CD4-positive, alpha-beta T cell treated with Interleukin-1 beta for 1 hour (primary cell): Measurements from ENCODE around the gene CFHR4.
"Not testable (repeated sequence)": the region's sequence is repeated elsewhere in the genome, so short reads cannot be mapped to it uniquely, and the experiment has no call there.

Experiments used
- DNase-seq, 2 donors: peaks; one replicate each; pipeline ENCODE4 v3.0.0-alpha.2; 2020 to 2022

CFHR4 gene

DNA sequence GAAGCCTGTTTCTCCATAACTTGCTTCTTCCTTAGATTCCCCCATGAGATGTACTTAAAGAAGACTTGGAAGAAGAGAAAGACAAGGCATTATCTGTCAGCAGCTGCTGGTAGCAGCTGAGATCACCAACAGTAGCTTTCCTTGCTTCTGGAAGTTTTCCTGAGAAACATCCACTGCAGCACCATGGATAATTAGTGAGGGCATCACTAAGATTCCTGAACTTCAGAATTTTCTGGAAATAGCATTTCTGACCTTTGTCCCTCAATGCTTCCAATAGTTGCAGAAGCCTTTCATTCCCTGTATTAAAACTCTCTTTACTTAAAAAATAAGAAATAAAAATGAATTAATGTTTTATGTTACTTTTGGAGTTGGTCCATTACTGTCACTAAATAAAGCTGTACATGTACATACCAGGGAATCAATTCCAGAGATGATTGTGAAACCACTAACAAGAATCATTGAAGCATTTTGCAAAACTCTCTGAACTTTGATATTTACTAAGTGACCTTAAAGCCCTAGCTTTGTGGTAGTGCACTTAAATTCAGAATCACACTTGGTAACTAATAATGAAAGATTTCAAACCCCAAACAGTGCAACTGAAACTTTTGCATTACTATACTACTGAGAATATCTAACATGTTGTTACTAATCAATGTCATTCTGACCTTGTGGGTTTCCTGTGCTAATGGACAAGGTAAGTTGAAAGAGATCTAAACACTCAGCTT is at the start of gene CFHR4:
Gene CFHR4, plus strand, starts transcription at position 538 of the 725 bp plus-strand sequence. Its CDS starts 99 bp downstream, at position 637.
- no peak for DNase-seq

DNA sequence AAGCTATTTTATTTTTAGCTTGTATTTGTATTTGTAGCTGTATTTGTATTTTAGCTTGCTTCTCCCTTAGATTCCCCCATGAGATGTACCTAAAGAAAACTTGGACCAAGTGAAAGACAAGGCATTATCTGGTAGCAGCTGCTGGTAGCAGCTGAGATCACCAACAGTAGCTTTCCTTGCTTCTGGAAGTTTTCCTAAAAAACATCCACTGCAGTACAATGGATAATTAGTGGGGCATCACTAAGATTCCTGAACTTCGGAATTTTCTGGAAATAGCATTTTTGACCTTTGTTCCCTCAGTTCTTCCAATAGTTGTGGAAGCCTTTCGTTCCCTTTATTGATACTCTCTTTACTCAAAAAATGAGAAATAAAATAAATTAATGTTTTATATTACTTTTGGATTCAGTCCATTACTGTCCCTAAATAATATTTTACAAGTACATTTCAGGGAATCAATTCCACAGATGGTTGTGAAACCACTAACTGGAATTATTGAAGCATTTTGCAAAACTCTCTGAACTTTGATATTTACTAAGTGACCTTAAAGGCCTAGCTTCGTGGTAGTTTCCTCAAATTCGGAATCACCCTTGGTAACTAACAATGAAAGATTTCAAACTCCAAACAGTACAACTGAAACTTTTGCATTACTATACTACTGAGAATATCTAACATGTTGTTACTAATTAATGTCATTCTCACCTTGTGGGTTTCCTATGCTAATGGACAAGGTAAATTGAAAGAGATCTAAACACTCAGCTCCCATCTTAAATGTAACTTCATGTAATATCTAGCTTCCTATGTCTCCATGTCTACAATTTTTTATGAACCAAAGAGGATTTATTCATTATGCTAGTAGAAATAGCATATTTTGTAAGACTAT is 38.0 kb upstream of the CFHR4 start:
- not testable (repeated sequence) for DNase-seq

DNA sequence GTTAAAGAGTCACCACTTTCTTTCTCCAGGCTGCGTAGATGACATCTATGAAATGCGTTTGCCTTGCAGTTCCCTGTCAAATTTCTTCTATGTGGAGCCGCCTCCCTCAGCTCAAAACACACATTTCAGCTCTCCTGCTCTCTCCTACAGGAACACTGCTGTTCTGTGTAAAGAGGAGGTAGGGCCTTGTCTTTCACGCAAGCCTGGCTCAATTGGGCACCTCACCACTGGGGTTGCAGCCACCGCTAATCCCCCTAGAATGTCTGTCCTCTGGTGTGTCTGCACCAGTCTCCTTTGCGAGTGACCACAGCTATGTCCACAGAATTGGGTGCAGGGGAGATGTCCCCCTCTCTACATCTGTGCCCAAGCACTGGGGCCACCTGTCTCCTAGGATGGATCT is 31.8 kb upstream of the CFHR4 start:
- no peak for DNase-seq

DNA sequence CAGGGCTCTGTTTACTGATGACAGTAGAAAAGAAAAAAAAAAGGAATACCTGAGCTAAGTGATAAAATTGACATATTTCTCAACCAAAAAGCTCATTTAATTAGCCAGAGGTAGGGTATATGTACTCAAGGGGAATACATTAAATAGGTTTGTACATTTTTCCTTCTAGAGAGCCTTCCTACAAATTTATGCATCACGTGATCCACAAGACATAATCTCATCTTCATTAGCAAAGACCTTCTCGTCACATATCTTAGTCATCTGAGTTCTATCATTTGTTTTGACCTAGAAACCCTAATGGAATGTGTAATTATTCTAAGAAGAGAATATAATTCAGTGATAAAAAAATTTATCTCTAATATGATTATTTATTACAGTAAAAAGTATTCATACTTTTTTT is 30.7 kb upstream of the CFHR4 start:
- DNase-seq = no peak

DNA sequence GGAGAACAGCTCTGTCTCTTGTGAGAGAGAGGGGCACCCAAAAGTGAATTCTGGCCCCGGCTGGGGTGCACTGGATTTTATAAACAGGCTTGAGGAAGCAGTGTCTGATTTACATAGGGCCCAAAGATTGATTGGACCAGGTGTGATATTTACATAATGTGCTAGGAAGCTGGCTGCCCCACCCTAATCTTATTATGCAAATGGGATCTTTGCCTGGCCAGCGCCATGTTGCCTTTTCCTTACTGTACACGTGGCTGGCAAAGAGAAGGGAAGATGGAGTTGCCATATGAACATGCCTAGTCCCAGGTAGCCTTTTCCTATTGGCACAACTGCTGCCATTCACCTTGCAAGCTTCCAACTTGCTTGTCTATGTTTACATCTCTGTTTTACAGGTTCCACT is 29.0 kb upstream of the CFHR4 start:
- no peak for DNase-seq

DNA sequence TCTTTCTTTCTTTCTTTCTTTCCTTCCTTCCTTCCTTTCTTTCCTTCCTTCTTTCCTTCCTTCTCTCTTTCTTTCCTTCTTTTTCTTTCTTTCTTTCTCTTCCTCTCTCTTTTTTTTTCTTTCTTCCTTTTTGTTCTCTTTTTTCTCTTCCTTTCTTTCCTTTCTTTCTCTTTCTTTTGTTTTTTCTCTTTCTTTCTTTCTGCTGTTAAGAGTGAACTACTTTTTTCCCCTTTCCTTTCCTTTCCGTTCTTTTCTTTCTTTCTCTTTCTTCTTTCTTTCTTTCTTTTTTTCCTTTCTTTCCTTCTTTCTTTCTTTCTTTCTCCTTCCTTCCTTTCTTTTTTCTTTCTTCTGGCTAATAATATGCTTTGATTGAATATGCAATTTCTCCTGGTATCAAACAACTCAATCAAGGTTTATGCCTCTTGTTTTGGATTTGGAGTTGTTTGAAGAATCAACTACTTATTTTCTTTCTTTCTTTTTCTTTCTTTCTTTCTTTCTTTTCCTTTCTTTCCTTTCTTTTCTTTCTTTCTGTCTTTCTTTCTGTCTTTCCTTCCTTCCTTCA is 27.4 kb upstream of the CFHR4 start:
- DNase-seq = no peak

DNA sequence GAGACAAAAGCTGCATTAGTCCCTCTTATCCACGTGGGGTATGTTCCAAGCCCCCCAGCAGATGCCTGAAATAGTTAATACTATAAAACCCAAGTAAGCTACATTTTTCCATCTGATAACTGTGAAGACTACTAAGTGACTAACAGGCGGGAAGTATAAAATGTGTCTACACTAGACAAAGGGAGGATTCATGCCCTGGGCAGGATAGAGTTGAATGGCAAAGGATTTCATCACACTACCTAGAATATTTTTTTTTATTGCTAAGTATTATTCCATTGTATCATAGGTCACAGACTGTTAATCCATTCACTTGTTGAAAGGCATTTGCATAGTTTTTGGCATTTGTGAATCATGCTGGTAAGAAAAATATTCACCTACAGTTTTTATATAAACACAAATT is 26.4 kb upstream of the CFHR4 start:
- DNase-seq = no peak

DNA sequence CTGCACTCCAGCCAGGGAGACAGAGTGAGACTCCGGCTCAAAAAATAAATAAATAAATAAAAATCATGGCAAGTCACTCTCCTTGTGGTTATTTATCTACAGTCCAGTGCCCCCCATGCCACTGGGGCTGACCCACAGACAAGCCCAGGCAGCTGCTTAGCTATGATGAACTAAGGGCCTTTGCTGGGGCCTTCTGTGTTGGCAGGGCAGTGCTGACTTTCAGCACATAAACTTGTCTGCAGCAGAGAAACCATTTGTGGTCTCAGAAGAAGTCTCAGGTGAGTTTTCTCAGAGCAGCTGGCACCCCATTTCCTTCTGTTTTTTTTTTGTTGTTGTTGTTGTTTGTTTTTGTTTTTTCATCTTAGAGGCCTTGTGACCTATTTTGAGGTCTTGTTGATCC is 20.9 kb upstream of the CFHR4 start:
- DNase-seq = no peak

DNA sequence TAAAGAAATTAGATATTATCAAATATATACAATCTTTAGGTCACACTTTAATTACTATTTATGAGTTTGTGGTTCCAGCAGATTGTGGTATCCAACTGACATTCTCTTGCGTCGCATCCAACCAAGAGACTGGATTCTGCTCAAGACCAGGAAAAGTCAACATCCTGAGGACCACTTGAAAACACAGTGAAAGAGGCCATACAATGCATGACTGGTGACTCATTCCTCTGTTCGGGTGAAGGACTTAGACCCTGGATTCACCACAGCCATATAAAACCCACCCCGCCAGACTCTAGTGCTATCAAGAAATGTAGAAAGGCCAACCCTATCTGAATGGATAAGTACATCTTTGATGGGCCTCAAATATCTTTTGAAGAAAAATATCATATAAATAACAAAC is 14.5 kb upstream of the CFHR4 start:
- DNase-seq = no peak

DNA sequence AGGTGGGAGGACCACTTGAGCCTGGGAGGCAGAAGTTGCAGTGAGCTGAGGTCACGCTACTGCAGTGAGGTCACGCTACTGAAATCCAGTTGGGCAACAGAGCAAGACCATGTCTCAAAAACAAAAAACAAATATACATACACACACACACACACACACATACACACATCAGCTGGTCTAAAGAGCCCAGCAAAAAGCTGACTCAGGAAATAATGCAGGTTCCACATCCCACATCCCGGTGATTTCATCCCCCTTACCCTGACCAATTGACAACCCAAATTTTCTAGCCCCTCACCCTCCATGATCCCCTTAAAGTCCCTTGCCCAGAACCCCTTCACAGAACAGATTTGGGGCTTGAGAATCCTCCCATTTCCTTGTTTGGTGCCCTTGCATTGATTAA is 11.9 kb upstream of the CFHR4 start:
- no peak for DNase-seq

DNA sequence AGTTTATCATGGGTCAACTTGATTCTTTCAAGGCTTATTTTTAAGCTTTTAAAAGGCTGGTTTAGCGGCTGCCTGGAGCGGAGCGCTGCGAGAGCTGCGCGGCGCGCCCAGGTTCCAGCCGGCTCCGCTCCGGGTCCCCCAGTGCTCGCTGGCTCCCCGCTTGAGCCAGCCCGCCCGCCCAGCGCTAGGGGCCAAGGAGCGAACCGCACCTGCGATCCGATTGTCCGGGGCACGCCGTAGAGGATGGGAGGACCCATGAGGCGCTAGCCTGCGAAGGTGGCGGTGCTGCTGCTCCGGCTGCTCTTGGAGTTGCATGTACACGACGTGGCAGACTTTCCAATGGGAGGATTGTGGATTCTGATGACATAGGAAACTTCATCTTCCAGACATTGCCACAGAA is 9.9 kb upstream of the CFHR4 start:
- no peak for DNase-seq

DNA sequence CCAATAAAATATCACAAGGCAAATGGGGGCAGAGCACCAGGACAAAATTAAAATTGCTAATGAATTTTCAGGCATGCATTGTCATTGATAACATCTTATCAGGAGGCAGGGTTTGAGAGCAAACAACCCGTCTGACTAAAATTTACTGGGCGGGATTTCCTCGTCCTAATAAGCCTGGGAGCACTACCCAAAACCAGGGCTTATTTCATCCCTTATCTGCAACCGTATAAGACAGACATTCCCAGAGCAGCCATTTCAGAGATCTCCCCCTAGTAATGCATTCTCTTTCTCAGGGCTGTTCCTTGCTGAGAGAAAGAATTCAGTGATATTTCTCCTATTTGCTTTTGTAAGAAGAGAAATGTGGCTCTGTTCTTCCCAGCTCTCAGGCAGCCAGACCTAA is 1.3 kb upstream of the CFHR4 start:
- DNase-seq = not testable (repeated sequence)

DNA sequence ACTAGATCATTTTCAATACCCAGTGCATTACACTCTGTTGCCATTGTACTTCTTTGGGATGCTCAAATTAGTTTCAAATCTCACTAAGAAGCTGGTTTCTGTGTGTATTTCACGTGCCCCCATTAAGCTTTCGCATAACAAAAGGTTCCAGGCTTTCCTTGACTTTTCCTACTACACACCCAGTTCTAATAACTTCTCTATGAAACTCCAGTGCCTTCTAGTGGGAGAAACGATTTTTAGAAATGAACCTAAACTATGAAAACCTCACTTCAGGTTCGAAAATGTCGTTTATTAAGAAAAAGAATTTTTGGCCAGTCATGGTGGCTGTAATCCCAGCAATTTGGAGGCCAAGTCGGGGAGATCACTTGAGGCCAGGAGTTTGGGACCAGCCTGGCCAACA is 2.8 kb downstream of the CFHR4 start:
- DNase-seq = no peak

DNA sequence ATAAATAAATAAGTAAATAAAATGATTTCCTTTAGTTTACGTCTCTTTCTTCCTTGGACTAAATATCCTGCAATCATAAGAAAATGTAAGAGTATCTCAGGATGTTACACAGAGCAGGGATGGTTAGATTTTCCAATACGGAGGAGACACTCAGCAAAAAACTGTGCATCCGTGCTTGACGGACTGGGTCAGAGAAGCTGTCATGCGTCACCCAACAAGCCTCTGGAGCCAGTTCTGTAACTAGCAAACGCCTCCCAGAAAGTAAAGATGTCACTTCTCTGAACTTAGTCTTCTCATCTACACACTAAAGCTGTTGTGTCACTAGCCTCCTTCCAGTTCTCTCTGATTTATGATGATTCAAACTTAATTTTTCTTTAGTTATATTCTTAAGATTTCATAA is 3.4 kb downstream of the CFHR4 start:
- no peak for DNase-seq

DNA sequence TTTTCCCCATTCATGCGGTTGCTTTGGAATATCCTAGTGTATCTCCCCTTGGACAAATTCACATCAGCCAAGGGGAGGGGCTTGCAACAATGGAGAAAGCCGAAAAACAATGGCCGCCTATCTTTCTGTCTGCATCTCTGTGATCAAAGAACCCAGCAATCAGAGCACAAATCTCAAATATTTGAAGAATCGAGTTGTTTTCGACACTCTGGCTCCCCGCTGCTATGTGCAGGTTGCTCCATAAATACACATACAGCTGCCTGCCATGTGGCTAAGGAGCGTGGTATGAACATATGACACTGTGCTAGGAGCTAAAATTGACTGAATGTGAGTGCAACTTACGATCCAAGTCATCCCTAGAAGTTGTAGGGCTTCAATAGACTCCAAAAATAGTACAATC is 8.5 kb downstream of the CFHR4 start:
- no peak for DNase-seq

DNA sequence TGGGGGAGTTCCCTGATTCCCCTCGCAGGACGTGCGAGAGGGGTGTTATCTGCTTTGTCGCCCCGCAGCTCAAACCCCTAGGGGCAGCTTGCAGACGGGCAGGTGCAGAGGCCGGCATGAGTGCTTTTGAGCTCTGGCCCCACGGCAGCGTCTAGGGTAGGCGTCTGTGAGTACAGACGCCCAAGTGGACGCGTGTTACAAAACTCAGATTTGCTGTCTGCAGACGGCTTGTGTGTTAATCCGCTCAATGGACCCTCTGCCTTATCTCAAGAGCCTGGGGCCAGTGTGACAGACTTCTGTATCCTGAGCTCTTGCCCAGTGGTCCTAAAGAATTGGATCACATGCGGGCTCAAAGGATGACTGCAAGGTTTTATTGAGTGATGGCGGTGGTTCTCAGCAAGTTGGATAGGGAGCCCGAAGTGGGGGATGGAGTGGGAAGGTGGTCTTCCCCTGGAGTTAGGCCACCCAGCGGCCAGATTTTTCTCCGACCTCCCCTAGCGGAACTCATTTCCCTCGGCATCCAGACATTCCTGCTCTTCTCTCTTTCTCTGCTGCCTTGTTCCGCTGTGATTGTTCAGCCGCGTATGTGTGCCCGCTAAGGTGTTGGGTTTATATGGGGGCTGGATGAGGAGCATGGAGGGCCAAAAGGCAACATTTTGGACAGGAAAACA is 9.4 kb downstream of the CFHR4 start:
- no peak for DNase-seq

DNA sequence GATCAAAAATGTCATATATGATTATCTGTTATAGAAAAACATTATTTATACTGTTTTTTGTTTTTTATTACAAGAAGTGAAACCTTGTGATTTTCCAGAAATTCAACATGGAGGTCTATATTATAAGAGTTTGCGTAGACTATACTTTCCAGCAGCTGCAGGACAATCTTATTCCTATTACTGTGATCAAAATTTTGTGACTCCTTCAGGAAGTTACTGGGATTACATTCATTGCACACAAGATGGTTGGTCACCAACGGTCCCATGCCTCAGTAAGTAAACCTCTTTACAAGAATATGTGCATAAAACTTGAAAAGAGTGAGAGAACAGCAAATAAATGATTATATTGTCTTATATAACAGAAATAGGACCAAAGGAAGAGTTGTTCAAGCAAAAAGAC is 14.5 kb downstream of the CFHR4 start:
- DNase-seq = no peak

DNA sequence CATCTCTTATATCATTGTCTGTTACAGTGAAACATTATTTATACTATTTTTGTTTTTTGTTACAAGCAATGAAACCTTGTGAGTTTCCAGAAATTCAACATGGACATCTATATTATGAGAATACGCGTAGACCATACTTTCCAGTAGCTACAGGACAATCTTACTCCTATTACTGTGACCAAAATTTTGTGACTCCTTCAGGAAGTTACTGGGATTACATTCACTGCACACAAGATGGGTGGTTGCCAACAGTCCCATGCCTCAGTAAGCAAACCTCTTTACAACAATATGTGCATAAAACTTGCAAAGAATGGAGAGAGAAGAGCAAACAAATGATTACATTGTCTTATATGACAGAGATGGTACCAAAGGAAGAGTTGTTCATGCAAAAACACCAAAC is 22.4 kb downstream of the CFHR4 start:
- no peak for DNase-seq

DNA sequence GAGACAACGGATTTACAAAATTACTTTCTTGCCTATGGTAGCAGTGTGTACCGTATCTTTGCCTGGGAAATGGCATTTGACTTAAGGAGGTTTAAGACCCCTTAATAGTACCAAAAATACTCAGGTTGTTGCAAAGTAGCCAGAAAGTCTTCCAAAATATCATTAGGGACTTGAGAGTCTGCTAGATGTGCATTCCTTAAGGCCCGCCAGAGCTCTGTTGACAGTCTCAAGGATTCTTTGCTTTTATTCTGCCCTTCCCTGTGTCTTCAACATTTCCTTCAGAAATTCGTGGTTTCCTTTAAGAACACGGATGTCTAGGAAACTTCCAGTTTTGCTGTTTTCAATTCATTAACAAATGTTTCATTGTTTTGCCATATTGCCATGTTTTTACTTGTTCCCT is 24.4 kb downstream of the CFHR4 start:
- DNase-seq = not testable (repeated sequence)

DNA sequence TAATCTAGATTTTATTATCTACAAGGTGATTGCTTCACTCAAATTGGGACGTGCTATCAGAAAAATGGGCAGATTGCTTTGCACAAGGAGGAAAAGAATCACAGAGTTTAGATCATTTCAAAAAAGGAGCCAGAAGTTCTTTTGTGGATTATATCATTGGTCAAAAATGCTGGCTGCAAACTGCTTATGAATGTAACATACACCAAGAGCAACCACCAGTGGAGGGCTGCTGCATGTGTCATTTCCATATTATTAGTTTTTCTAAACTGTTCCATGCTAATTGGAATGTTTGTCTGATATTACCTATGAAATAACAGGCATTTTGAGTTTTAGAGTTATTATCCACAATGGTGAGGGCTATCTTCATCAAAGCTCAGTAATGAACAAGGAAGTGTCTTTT is 39.0 kb downstream of the CFHR4 start:
- not testable (repeated sequence) for DNase-seq

DNA sequence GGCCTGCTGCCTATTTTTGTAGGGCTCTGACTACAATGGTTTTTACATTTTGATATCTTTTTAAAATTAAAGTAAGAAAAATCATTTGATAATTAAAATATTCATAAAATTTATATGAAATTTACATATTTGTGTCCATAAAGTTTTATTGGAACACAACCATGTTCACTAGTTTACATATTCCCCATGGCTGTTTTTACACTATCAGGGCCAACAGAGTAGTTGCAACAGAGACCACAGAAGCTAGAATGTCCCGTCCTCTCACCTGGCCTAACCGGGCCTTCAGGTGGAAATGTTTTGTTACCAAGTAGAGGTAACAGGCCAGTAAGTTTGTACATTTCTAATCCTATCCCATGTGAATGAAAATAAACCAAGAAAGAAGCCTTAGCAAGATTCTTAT is 45.0 kb downstream of the CFHR4 start:
- DNase-seq = not testable (repeated sequence)

DNA sequence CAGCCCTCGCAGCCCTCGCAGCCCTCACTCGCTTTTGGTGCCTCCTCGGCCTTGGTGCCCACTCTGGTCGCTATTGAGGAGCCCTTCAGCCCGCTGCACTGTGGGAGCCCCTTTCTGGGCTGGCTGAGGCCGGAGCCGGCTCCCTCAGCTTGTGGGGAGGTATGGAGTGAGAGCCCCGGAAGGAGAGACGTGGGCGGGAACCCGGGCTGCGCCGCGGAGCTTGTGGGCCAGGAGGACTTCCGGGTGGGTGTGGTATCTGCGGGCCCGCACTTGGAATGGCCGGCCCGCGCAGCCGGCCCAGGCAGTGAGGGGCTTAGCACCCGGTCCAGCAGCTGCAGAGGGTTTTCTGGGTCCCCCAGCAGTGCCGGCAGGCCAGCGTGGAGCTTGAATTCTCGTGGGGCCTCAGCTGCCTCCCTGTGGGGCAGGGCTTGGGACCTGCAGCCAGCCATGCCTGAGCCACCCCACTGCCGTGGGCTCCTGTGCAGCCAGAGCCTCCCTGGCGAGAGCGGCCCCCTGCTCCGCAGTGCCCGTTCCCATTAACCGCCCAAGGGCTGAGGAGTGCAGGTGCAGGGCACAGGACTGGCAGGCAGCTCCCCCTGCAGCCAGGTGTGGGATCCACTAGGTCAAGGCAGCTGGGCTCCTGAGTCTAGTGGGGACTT is 45.8 kb downstream of the CFHR4 start:
- DNase-seq = no peak

DNA sequence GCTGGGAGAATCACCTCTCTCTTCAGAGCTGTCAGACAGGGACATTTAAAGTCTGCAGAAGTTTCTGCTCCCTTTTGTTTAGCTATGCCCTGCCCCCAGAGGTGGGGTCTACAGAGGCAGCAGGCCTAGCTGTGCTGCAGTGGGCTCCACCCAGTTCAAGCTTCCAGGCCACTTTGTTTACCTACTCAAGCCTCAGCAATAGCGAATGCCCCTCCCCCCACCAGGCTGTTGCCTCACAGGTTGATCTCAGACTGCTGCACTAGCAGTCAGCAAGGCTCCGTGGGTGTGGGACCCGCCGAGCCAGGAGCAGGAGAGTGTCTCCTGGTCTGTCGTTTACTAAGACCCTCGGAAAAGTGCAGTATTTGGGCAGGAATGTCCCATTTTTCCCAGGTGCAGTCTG is 53.6 kb downstream of the CFHR4 start:
- DNase-seq = not testable (repeated sequence)
